Measurements from ENCODE around the gene IGF2R. TPM values are rescaled to one million over a fixed set of nuclear protein-coding genes. Genes with fewer than 3 reads are reported as not detected.

The IGF2R gene
- total and polyA plus RNA-seq, 2 of the 13 experiments (the other 11 are each of a cell fraction or from before 2014, with no cell fraction given) = 38.3 to 70.0 TPM

- H3K27me3 ChIP-seq (ENCODE audit: control insufficient read depth in 1 of 2, insufficient read depth in 2 of 2, low read length in 2 of 2) = no peaks in the 10 kb centered on the region
- peaks cover 3% of the 10 kb centered on the region; the same call in 1 of the 2 replicates for H4K20me1 ChIP-seq (ENCODE audit: insufficient read depth, low read length)
- in situ Hi-C loops (cut with HindIII; ENCODE audit: extremely low pct_ligation_motif_present, low pct_unique_long_range_greater_than_20kb) (loop anchor here (5.0 kb wide), 1 partner anchor 68 kb away; no protein-coding TSS in a partner anchor), intact Hi-C loops (cut with micrococcal nuclease; ENCODE audit: unreplicated experiment) (loop anchor here (5.0 kb wide), 2 partner anchors 58 to 178 kb away; no protein-coding TSS in a partner anchor)
- TF ChIP-seq GRHL1 (CRISPR knock-in tag; conservative IDR thresholded peaks at IDR 0.05) (no peak), RBM22 (optimal IDR thresholded peaks at IDR 0.05; ENCODE audit: low read length) (peak; percentile 5)
- FAIRE-seq (no peak), ATAC-seq (no peak), DNase-seq (ENCODE audit: low spot score) (no peak)
- no TSS peak for BruUV-seq (replicated peaks)
- no peak overlapping the region for H3K27ac ChIP-seq (ENCODE audit: extremely low read length, insufficient read depth, low read length)
- no peak overlapping the region for H3K4me3 ChIP-seq (replicated peaks in 1 of 3; ENCODE audit: insufficient read depth in 1 of 3, low read depth in 2 of 3, low read length in 3 of 3)
- H2AFZ ChIP-seq (ENCODE audit: low read length) = no peak overlapping the region
- no peaks in the 10 kb centered on the region for H3K79me2 ChIP-seq (ENCODE audit: insufficient read depth, low read length)
- no peak overlapping the region for H3K4me2 ChIP-seq (ENCODE audit: low read depth, low read length)
- no peaks in the 10 kb centered on the region for H3K9me3 ChIP-seq (ENCODE audit: low read length)
- peaks cover 34% of the 10 kb centered on the region for H3K4me1 ChIP-seq (ENCODE audit: insufficient read depth, low read length)
- H3K9ac ChIP-seq (ENCODE audit: insufficient read depth, low read depth, low read length) = no peak overlapping the region
- CTCF ChIA-PET (ENCODE audit: low intra/inter-chr PET ratio, low total read pairs) = no interaction called here
- 97% methylated on average over 4 of the region's 4 CpGs for WGBS (ENCODE audit: low lambda C conversion rate)
- peaks cover 28 to 82% of the 10 kb centered on the region in 2 experiments for H3K36me3 ChIP-seq (replicated peaks in 1 of 2; ENCODE audit: control insufficient read depth in 1 of 2, insufficient read depth in 2 of 2, low read length in 2 of 2)
- POLR2A ChIA-PET = no interaction called here
These were observed 71.2 kb downstream of the IGF2R start for GRCh38 chr6:160040055-160040454.

- TF ChIP-seq CEBPB (IDR thresholded peaks at IDR 0.05; ENCODE audit: borderline replicate concordance, low read depth, low read length) (peak; percentile 5; the same call in 1 of the 2 replicates), ZNF33A (CRISPR knock-in tag; IDR thresholded peaks at IDR 0.05; ENCODE audit: borderline replicate concordance) (no peak), ZBTB33 (CRISPR knock-in tag; IDR thresholded peaks at IDR 0.05) (peak; percentile 36; the same call in 1 of the 2 replicates), ZNF142 (CRISPR knock-in tag; IDR thresholded peaks at IDR 0.05) (no peak)
- intact Hi-C loops (cut with micrococcal nuclease; ENCODE audit: unreplicated experiment) (loop anchor here (5.0 kb wide), 2 partner anchors 58 to 178 kb away; no protein-coding TSS in a partner anchor), in situ Hi-C loops (cut with HindIII; ENCODE audit: extremely low pct_ligation_motif_present, low pct_unique_long_range_greater_than_20kb) (loop anchor here (5.0 kb wide), 1 partner anchor 68 kb away; no protein-coding TSS in a partner anchor)
- no peak overlapping the region for H3K4me2 ChIP-seq (ENCODE audit: low read depth, low read length)
- H3K9ac ChIP-seq (ENCODE audit: insufficient read depth, low read depth, low read length) = no peak overlapping the region
- FAIRE-seq (no peak), DNase-seq (ENCODE audit: low spot score) (no peak), ATAC-seq (no peak)
- peaks cover 34% of the 10 kb centered on the region for H3K4me1 ChIP-seq (ENCODE audit: insufficient read depth, low read length)
- 97% methylated on average over 19 of the region's 19 CpGs for WGBS (ENCODE audit: low lambda C conversion rate)
- H3K27ac ChIP-seq (ENCODE audit: extremely low read length, insufficient read depth, low read length) = no peak overlapping the region
- ChIA-PET POLR2A (no interaction called here), CTCF (ENCODE audit: low intra/inter-chr PET ratio, low total read pairs) (no interaction called here)
- peaks cover 23 to 82% of the 10 kb centered on the region in 2 experiments for H3K36me3 ChIP-seq (replicated peaks in 1 of 2; ENCODE audit: control insufficient read depth in 1 of 2, insufficient read depth in 2 of 2, low read length in 2 of 2)
- H3K9me3 ChIP-seq (ENCODE audit: low read length) = no peaks in the 10 kb centered on the region
- no peaks in the 10 kb centered on the region for H3K27me3 ChIP-seq (ENCODE audit: control insufficient read depth in 1 of 2, insufficient read depth in 2 of 2, low read length in 2 of 2)
- H4K20me1 ChIP-seq (ENCODE audit: insufficient read depth, low read length) = peaks cover 3% of the 10 kb centered on the region; the same call in 1 of the 2 replicates
- H3K79me2 ChIP-seq (ENCODE audit: insufficient read depth, low read length) = no peaks in the 10 kb centered on the region
- no peak overlapping the region for H2AFZ ChIP-seq (ENCODE audit: low read length)
- no peak overlapping the region for H3K4me3 ChIP-seq (replicated peaks in 1 of 3; ENCODE audit: insufficient read depth in 1 of 3, low read depth in 2 of 3, low read length in 3 of 3)
- no TSS peak for BruUV-seq (replicated peaks)
These were observed 71.8 kb downstream of the IGF2R start for GRCh38 chr6:160040527-160041264.

All from HepG2 (cell line).